GM18873 (cell line): Measurements from ENCODE around the gene MRO.

ENCODE experiments used
- ATAC-seq: cut with Tn5 transposase; IDR thresholded peaks from one replicate; pipeline ENCODE4 v1.9.1; 2021; ENCODE audit warnings: mild to moderate bottlenecking, moderate library complexity, moderate number of reproducible peaks; ENCODE audit not compliant: unreplicated experiment, low FRiP score

The MRO gene

DNA sequence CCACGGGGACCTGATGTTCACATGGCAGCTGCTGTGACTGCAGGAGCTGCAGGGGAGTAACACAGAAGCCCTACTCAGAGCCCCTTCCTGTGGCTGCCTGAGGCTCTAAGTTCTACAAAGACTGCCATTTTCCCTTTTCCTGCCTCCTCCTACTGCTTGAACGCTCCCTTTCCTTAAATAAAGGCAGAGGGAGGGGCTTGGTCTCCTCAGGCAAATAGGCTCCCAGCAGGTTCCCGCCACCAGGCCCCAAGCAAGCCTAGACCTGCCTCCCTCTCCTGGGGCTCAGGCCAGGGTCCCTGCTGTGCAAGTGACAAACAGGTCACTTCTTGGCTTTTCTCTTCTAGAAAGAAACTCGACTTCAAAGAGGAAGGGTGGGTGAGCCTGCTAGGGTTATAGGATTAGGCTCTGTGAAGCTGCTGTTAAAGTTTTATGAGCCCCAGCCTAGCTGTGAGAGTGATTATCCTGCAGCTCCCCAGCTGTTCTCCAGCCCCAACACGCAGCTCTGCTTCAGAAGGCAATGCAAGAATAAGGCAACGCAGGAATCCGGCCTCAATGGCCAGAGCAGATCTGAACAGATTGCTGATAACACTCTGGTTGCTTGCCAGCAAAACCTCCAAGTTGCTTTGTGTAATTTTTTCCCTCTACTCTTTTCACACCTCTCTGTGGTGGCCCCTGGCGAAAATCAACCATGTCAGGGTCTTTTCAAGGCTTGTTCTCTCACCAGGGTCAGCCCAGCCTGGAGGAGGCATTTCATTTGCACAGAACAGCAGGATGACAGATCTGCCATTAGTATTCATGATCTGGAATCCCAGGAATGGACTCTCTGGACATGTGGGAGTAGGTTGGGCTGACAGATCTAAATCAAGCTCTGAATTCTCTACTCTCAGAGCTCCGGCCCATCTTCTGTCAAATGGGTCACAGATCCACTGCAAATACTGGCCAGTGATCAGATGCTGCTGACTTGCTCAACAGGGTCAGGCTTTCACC lies 71.3 kb downstream of the MRO start:
- no peak for ATAC-seq

DNA sequence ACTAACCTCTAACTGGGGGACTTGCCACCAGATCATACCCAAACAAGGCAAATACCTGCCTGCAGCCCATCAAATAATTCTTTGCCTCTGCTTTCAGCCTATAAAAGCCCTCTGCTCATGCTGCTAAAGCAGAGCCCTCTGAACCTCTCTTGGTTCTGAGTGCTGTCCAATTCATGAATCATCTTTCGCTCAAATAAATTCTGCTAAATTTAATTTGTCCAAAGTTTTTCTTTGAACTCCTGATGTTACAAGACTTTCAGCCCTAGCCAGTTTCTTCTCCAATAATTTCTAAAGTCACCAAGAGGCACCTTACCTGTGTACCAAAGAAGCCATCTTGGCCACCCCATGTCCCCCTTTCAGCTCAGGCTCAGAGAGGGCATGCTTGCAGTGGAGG lies 72.0 kb downstream of the MRO start:
- no peak for ATAC-seq

DNA sequence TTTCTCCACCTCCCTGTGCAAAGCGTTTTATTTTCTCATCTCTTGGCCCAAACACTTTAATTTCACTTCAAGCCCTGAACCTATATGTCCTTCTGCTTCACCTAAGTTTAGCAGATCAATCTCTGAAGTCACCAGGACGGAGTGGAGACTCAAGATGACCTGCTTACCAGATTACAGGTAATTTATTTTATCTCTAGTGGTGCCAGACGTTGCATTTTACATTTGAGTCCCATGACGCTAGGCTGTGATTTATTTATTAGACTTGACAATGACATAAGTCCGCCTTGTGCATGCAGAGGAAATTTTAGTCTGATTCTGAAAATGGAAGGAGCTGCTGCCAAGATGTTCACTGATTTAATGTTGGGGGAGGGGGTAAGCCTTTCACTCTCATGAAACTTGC lies 73.9 kb downstream of the MRO start:
- no peak for ATAC-seq
